ENCODE measurements around the gene ANKS3. TPM values are rescaled to one million over a fixed set of nuclear protein-coding genes. Genes with fewer than 3 reads are reported as not detected.

Gene ANKS3
- total RNA-seq, 1 donor: 39.4 TPM

DNA sequence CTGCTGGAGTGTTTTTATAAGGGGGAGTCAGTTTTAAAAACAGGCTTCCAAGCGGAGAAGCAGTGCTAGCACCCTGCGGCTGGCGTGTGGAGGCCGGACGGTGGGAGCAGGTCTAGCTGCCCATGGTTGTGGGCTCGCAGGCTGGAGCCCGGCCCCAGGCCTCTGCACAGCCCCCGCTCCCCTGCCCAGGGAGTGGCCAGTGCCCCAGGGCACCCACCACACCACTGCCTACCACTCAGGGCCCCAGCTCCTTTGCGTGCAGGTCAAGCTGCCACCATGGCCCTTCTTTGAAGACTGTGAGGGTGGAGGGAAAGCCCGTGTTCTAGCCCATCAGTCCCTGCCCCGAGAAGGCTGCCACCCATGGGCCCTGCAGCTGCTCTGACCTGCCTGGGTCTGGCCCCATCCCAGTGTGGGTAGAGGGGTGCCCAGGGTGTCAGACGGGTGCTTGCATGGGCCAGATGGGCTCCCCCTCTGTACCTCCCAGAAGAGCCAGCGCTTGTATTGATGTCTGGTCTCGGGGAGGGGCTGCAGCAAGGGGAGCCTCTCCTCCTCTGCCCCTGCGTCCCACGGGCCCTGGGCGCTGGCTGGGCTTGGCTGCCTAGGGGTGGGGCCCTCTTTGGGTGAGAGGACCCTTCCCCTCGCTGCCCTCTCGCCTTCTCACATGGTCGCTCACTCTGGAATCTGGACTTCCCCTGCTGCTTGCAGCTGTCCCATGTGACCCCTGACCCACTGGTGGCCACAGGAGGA lies 42.2 kb downstream of the ANKS3 start:
- Histone ChIP-seq H3K4me3 (ENCODE audit: insufficient read depth, low read length) (no peak overlapping the region), H4K20me1 (ENCODE audit: insufficient read depth, low read length) (peaks cover 16% of the 10 kb centered on the region), H3K27ac (ENCODE audit: low read depth, low read length) (no peak overlapping the region), H3K79me2 (ENCODE audit: insufficient read depth, low read length) (peaks cover 9% of the 10 kb centered on the region), H3K27me3 (ENCODE audit: insufficient read depth, low read length) (no peaks in the 10 kb centered on the region), H3K9me3 (ENCODE audit: low read depth, low read length) (no peaks in the 10 kb centered on the region), H3K36me3 (ENCODE audit: insufficient read depth, low read length) (peaks cover 22% of the 10 kb centered on the region), H3K4me1 (ENCODE audit: insufficient read depth, low read length) (peaks cover 15% of the 10 kb centered on the region), H3K4me2 (ENCODE audit: insufficient read depth, low read length) (no peak overlapping the region), H2AFZ (ENCODE audit: low read length) (no peak overlapping the region)
- TF ChIP-seq, protein P1, sequence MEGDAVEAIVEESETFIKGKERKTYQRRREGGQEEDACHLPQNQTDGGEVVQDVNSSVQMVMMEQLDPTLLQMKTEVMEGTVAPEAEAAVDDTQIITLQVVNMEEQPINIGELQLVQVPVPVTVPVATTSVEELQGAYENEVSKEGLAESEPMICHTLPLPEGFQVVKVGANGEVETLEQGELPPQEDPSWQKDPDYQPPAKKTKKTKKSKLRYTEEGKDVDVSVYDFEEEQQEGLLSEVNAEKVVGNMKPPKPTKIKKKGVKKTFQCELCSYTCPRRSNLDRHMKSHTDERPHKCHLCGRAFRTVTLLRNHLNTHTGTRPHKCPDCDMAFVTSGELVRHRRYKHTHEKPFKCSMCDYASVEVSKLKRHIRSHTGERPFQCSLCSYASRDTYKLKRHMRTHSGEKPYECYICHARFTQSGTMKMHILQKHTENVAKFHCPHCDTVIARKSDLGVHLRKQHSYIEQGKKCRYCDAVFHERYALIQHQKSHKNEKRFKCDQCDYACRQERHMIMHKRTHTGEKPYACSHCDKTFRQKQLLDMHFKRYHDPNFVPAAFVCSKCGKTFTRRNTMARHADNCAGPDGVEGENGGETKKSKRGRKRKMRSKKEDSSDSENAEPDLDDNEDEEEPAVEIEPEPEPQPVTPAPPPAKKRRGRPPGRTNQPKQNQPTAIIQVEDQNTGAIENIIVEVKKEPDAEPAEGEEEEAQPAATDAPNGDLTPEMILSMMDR (IDR thresholded peaks at IDR 0.05; ENCODE audit: extremely low read depth, low read depth, low read length): no peak
- peak; percentile 90 for DNase-seq (ENCODE audit: insufficient read length, low spot score, missing footprints)

DNA sequence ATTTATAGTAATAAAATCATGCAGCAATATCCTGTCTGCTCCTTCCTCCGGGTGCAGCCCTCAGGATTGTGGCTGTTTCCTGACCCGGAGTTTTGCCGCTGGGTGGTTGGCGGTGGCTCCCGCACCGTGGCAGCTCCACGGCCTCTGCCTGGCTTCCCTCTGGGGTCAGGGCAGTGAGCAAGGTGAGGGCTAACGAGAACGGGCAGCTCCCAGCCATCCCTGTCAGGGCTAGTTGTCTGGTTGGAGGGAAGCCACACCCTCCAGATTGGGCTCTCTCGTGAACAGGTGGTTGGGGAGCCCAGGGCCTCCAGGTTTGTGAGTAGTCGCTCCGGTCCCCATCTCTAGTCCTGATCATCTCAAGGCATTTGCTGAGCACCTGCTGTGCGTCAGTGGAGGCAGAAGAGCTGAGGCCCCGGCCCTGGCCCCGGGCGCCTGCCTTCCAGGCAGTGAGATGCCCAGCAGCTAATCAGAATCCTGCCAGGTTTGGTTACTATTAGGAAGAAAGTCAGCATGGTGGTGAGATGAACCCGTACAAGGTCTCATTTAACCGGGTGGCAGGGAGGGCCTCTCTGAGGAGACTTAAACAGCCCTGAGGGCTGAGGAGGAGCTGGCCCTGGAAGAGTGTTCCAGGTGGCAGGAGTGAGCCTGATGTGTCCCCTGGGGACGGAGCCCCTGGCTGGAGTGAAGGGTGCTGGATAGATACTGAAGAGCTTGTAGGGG lies 43.0 kb downstream of the ANKS3 start:
- peaks cover 15% of the 10 kb centered on the region for H3K4me1 ChIP-seq (ENCODE audit: insufficient read depth, low read length)
- H3K27me3 ChIP-seq (ENCODE audit: insufficient read depth, low read length): no peaks in the 10 kb centered on the region
- no peaks in the 10 kb centered on the region for H3K9me3 ChIP-seq (ENCODE audit: low read depth, low read length)
- H4K20me1 ChIP-seq (ENCODE audit: insufficient read depth, low read length): peaks cover 12% of the 10 kb centered on the region
- H3K36me3 ChIP-seq (ENCODE audit: insufficient read depth, low read length): peaks cover 15% of the 10 kb centered on the region
- DNase-seq (ENCODE audit: insufficient read length, low spot score, missing footprints): peak; percentile 83
- TF ChIP-seq, protein P1 (IDR thresholded peaks at IDR 0.05; ENCODE audit: extremely low read depth, low read depth, low read length): no peak
- H3K79me2 ChIP-seq (ENCODE audit: insufficient read depth, low read length): peaks cover 9% of the 10 kb centered on the region
- no peak overlapping the region for H3K4me2 ChIP-seq (ENCODE audit: insufficient read depth, low read length)
- H2AFZ ChIP-seq (ENCODE audit: low read length): no peak overlapping the region
- H3K4me3 ChIP-seq (ENCODE audit: insufficient read depth, low read length): no peak overlapping the region
- H3K27ac ChIP-seq (ENCODE audit: low read depth, low read length): no peak overlapping the region

DNA sequence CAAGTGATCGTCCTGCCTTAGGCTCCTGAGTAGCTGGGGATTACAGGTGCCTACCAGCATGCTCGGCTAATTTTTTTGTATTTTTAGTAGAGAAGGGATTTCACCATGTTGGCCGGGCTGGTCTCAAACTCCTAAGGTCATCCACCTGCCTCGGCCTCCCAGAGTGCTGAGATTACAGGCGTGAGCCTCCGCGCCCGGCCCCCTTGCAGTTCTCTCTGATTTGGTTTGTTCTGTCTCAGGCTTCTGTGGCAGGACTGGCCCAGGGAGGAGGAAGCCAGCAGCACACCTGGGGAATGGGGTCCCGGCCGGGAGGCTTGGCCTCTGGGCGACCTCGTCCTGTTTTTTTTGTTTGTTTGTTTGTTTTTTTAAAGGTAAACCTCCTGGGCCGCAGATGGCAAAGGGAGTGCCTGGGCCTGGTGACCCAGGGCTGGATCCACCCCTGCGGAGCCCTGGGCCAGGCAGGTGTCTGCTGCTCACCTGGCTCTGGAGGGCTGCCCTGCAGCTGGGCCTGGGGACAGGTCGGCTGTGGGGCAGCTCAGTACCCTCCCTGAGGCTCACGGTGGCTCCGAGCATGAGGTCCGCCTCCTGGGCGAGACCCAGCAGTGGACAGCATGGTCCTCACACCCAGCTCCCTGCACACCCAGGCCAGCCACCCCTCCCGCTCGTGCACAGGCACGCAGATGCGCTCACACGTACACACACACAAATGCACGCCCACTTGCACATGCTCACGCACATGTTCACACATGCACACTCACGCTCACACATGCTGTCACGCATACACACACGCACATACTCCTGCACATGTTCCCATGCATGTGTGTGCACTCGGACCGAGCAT lies 44.0 kb downstream of the ANKS3 start:
- Histone ChIP-seq H3K27ac (ENCODE audit: low read depth, low read length) (no peak overlapping the region), H2AFZ (ENCODE audit: low read length) (no peak overlapping the region), H3K4me2 (ENCODE audit: insufficient read depth, low read length) (no peak overlapping the region), H3K4me3 (ENCODE audit: insufficient read depth, low read length) (no peak overlapping the region), H4K20me1 (ENCODE audit: insufficient read depth, low read length) (peaks cover 7% of the 10 kb centered on the region), H3K79me2 (ENCODE audit: insufficient read depth, low read length) (peaks cover 6% of the 10 kb centered on the region), H3K27me3 (ENCODE audit: insufficient read depth, low read length) (no peaks in the 10 kb centered on the region), H3K4me1 (ENCODE audit: insufficient read depth, low read length) (peaks cover 8% of the 10 kb centered on the region), H3K9me3 (ENCODE audit: low read depth, low read length) (no peaks in the 10 kb centered on the region), H3K36me3 (ENCODE audit: insufficient read depth, low read length) (peaks cover 13% of the 10 kb centered on the region)
- TF ChIP-seq, protein P1 (IDR thresholded peaks at IDR 0.05; ENCODE audit: extremely low read depth, low read depth, low read length): no peak
- DNase-seq (ENCODE audit: insufficient read length, low spot score, missing footprints): peak; percentile 53
